ENCODE measurements around the gene GTF3C1.

GRCh38 chr16:27481282-27481934 lies 68.3 kb downstream of the GTF3C1 start:
- TF ChIP-seq, protein P1, sequence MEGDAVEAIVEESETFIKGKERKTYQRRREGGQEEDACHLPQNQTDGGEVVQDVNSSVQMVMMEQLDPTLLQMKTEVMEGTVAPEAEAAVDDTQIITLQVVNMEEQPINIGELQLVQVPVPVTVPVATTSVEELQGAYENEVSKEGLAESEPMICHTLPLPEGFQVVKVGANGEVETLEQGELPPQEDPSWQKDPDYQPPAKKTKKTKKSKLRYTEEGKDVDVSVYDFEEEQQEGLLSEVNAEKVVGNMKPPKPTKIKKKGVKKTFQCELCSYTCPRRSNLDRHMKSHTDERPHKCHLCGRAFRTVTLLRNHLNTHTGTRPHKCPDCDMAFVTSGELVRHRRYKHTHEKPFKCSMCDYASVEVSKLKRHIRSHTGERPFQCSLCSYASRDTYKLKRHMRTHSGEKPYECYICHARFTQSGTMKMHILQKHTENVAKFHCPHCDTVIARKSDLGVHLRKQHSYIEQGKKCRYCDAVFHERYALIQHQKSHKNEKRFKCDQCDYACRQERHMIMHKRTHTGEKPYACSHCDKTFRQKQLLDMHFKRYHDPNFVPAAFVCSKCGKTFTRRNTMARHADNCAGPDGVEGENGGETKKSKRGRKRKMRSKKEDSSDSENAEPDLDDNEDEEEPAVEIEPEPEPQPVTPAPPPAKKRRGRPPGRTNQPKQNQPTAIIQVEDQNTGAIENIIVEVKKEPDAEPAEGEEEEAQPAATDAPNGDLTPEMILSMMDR (IDR thresholded peaks at IDR 0.05 in 8 of 11, conservative IDR thresholded peaks at IDR 0.05 in 3 of 11) = no peak
- no peak for TF ChIP-seq POLR2A (IDR thresholded peaks at IDR 0.05)
